CD14-positive monocyte (primary cell): ENCODE measurements around the gene SPATA33. TPM values are rescaled to one million over a fixed set of nuclear protein-coding genes. Genes with fewer than 3 reads are reported as not detected.

Source experiments
- DNase-seq, 3 donors: peaks; one replicate each; pipeline ENCODE4 v3.0.0-alpha.2; 2011 to 2022
- H2AFZ ChIP-seq: 2 replicates; pipeline ENCODE4 v1.6.0; 2012; ENCODE audit warnings: mild to moderate bottlenecking, low read depth, low read length, inconsistent platforms; ENCODE audit not compliant: insufficient read depth, poor library complexity, severe bottlenecking
- H3K27ac ChIP-seq, 2 donors: 1 replicate in 1 of 2; 2 replicates in 1 of 2; pipeline ENCODE4 v1.5.1; 2012 to 2013; ENCODE audit warnings: low read length in 2 of 2, control low read depth in 1 of 2, inconsistent platforms in 1 of 2, low read depth in 1 of 2, mild to moderate bottlenecking in 1 of 2
- H3K27me3 ChIP-seq, 2 donors: one replicate each; pipeline versions ENCODE4 v1.6.0 to v1.6.1; 2011 to 2013; ENCODE audit warnings: low read length in 2 of 2; ENCODE audit not compliant: control insufficient read depth in 2 of 2, insufficient read depth in 2 of 2
- H3K36me3 ChIP-seq, 2 donors: replicated peaks in 1 of 2; 1 replicate in 1 of 2; 2 replicates in 1 of 2; pipeline versions ENCODE4 v1.5.1 to v1.6.1; 2012 to 2013; ENCODE audit warnings: low read length in 2 of 2, control low read depth in 1 of 2, inconsistent platforms in 1 of 2, mild to moderate bottlenecking in 1 of 2; ENCODE audit not compliant: insufficient read depth in 2 of 2, control insufficient read depth in 1 of 2
- H3K4me1 ChIP-seq, 2 donors: 1 replicate in 1 of 2; 2 replicates in 1 of 2; pipeline versions ENCODE4 v1.5.1 to v1.6.1; 2012 to 2013; ENCODE audit warnings: low read length in 2 of 2, control low read depth in 1 of 2, inconsistent platforms in 1 of 2, mild to moderate bottlenecking in 1 of 2, moderate library complexity in 1 of 2; ENCODE audit not compliant: insufficient read depth in 2 of 2, control insufficient read depth in 1 of 2
- H3K4me2 ChIP-seq: replicated peaks from 2 replicates; pipeline ENCODE3; 2012; ENCODE audit warnings: low read length, moderate library complexity, mild to moderate bottlenecking; ENCODE audit not compliant: poor library complexity, severe bottlenecking; ENCODE audit errors: extremely low read depth
- H3K4me3 ChIP-seq, 3 experiments: fragments of 200-600 bp in 1 of 3; sonication (generic) in 1 of 3; replicated peaks in 1 of 3; 1 replicate in 2 of 3; 2 replicates in 1 of 3; pipeline ENCODE4 v1.5.1; 2011 to 2013; ENCODE audit warnings: low read length in 3 of 3, mild to moderate bottlenecking in 3 of 3, control low read depth in 2 of 3, low read depth in 2 of 3, inconsistent platforms in 1 of 3, moderate library complexity in 1 of 3
- H3K79me2 ChIP-seq: 2 replicates; pipeline ENCODE4 v1.6.0; 2012; ENCODE audit warnings: mild to moderate bottlenecking, control low read depth, inconsistent platforms, low read length, moderate library complexity; ENCODE audit not compliant: insufficient read depth
- H3K9ac ChIP-seq: 2 replicates; pipeline ENCODE4 v1.6.0; 2017; ENCODE audit warnings: low read length, mild to moderate bottlenecking; ENCODE audit not compliant: insufficient read depth, poor library complexity, severe bottlenecking
- H3K9me3 ChIP-seq, 2 donors: replicated peaks in 1 of 2; 1 replicate in 1 of 2; 2 replicates in 1 of 2; pipeline versions ENCODE4 v1.5.1 to v1.6.1; 2012 to 2013; ENCODE audit warnings: low read length in 2 of 2, control low read depth in 1 of 2; ENCODE audit not compliant: control insufficient read depth in 1 of 2, insufficient read depth in 1 of 2
- H4K20me1 ChIP-seq: 2 replicates; pipeline ENCODE4 v1.6.0; 2012; ENCODE audit warnings: mild to moderate bottlenecking, low read length, control low read depth, moderate library complexity; ENCODE audit not compliant: insufficient read depth
- H3K27ac Mint-ChIP-seq, 7 donors: one replicate each; pipeline ENCODE4 v1.8.0; 2020; ENCODE audit warnings: mild to moderate bottlenecking in 7 of 7, mixed read lengths in 7 of 7, moderate library complexity in 6 of 7, inconsistent platforms in 2 of 7
- H3K27me3 Mint-ChIP-seq, 3 donors: one replicate each; pipeline ENCODE4 v1.8.0; 2021 to 2022; ENCODE audit warnings: low read depth in 3 of 3, mild to moderate bottlenecking in 3 of 3, mixed read lengths in 3 of 3, moderate library complexity in 3 of 3, inconsistent platforms in 1 of 3
- H3K36me3 Mint-ChIP-seq, 2 donors: one replicate each; pipeline ENCODE4 v1.8.0; 2020; ENCODE audit warnings: mixed read lengths in 2 of 2, inconsistent platforms in 1 of 2, mild to moderate bottlenecking in 1 of 2
- H3K4me1 Mint-ChIP-seq: one replicate; pipeline ENCODE4 v1.8.0; 2020; ENCODE audit warnings: mild to moderate bottlenecking, mixed read lengths
- H3K4me3 Mint-ChIP-seq, 2 donors: one replicate each; pipeline ENCODE4 v1.8.0; 2020; ENCODE audit warnings: mild to moderate bottlenecking in 2 of 2, mixed read lengths in 2 of 2, moderate library complexity in 1 of 2
- H3K9me3 Mint-ChIP-seq, 7 donors: one replicate each; pipeline ENCODE4 v1.8.0; 2020 to 2022; ENCODE audit warnings: mixed read lengths in 7 of 7, mild to moderate bottlenecking in 6 of 7, moderate library complexity in 6 of 7, inconsistent platforms in 2 of 7
- CTCF ChIP-seq: fragments of 200-600 bp; IDR thresholded peaks from one replicate; pipeline ENCODE4 v1.8.0; 2022; ENCODE audit warnings: antibody characterized with exemption, mild to moderate bottlenecking
- WGBS: methylation state at CpG from one replicate; pipeline ENCODE4 v1.1.5; 2013; ENCODE audit warnings: missing lambda C conversion rate; ENCODE audit not compliant: insufficient coverage; 5-methylcytosine and 5-hydroxymethylcytosine counted together
- intact Hi-C, 2 donors: fragments of 100-400 bp; cut with micrococcal nuclease; formaldehyde crosslinking; loops; one replicate each; pipeline versions ENCODE4 v1.15.0 to v1.15.1; 2023
- polyA plus RNA-seq, 3 donors: library from polyadenylated mRNA; depleted of rRNA in 1 of 3; unstranded in 2 of 3; stranded (reverse) in 1 of 3; fragments of 300-500 nt in 2 of 3; fragments of >200 nt in 1 of 3; fragmentation: Illumina TruSeq in 2 of 3; gene quantifications; 1 replicate in 2 of 3; 2 replicates in 1 of 3; pipeline ENCODE4 v1.2.3, GENCODE V29; 2012 to 2021

The SPATA33 gene
- polyA plus RNA-seq, 3 donors: 1.4 to 3.5 (median 1.8) TPM

- Histone ChIP-seq H3K27me3 (peaks cover 0 to 9% of the 10 kb centered on the region in 2 donors), H3K4me2 (no peak overlapping the region), H3K79me2 (peaks cover 13% of the 10 kb centered on the region), H3K36me3 (no peaks in the 10 kb centered on the region), H2AFZ (no peak overlapping the region), H3K9ac (no peak overlapping the region), H3K27ac (no peak overlapping the region), H4K20me1 (peaks cover 4% of the 10 kb centered on the region), H3K4me1 (peaks cover 31 to 39% of the 10 kb centered on the region in 2 donors), H3K4me3 (no peak overlapping the region), H3K9me3 (no peaks in the 10 kb centered on the region)
- H3K27ac Mint-ChIP-seq: peak overlapping the region in 3 of 7 donors; percentile 35 to 87 (median 75)
- 96% methylated on average over 22 of the region's 29 CpGs for WGBS
- intact Hi-C loops: no loop called here
- DNase-seq: no peak
- no peak for TF ChIP-seq CTCF
- peaks cover 0 to 2% (median 0%) of the 10 kb centered on the region in 7 donors for H3K9me3 Mint-ChIP-seq
- peaks cover 6 to 12% (median 10%) of the 10 kb centered on the region in 3 donors for H3K27me3 Mint-ChIP-seq
- H3K4me1 Mint-ChIP-seq: peaks cover 34% of the 10 kb centered on the region
- peaks cover 6 to 17% of the 10 kb centered on the region in 2 donors for H3K36me3 Mint-ChIP-seq
- H3K4me3 Mint-ChIP-seq: no peak overlapping the region
These were observed 59.5 kb downstream of the SPATA33 start for GRCh38 chr16:89716916-89717687.

GRCh38 chr16:89717688-89718505 lies 60.3 kb downstream of the SPATA33 start:
- intact Hi-C loops: loop anchor here in 1 of 2 donors (2.0 kb wide), 1 partner anchor 15 kb away; no protein-coding TSS in a partner anchor
- Histone ChIP-seq H3K4me2 (peak overlapping the region; percentile 99), H3K9ac (no peak overlapping the region)

More at GRCh38 chr16:89717688-89718505, 60.3 kb downstream of the SPATA33 start:
- Mint-ChIP-seq H3K4me3 (peak overlapping the region in 1 of 2 donors; percentile 48), H3K36me3 (peaks cover 8 to 21% of the 10 kb centered on the region in 2 donors), H3K4me1 (peaks cover 35% of the 10 kb centered on the region), H3K9me3 (peaks cover 0 to under 1% (median 0%) of the 10 kb centered on the region in 7 donors), H3K27ac (peak overlapping the region in 6 of 7 donors; percentile 81 to 99 (median 98)), H3K27me3 (peaks cover 3 to 4% (median 3%) of the 10 kb centered on the region in 3 donors)
- H3K27ac ChIP-seq: peak overlapping the region; percentile 92
- H3K36me3 ChIP-seq: peaks cover 0 to under 1% of the 10 kb centered on the region in 2 donors
- no peak for TF ChIP-seq CTCF
- WGBS: 90% methylated on average over 22 of the region's 24 CpGs
- H3K27me3 ChIP-seq: peaks cover 0 to 1% of the 10 kb centered on the region in 2 donors
- H3K79me2 ChIP-seq: peaks cover 21% of the 10 kb centered on the region
- peak overlapping the region in 1 of 3 experiments; percentile 97 for H3K4me3 ChIP-seq
- H4K20me1 ChIP-seq: peaks cover 12% of the 10 kb centered on the region
- H3K9me3 ChIP-seq: no peaks in the 10 kb centered on the region
- no peak overlapping the region for H2AFZ ChIP-seq
- peaks cover 32 to 39% of the 10 kb centered on the region in 2 donors for H3K4me1 ChIP-seq
- DNase-seq: no peak
